WI38 (cell line): ENCODE measurements around the gene PRPF18.

Experiments used
- H3K4me3 ChIP-seq: 2 replicates; pipeline ENCODE4 v1.5.1; 2011; ENCODE audit warnings: low read depth, mild to moderate bottlenecking, control low read depth, low read length
- TF ChIP-seq, protein P1 (sequence below): IDR thresholded peaks from 2 replicates; pipeline ENCODE4 v1.5.1; 2012; ENCODE audit warnings: low read depth, mild to moderate bottlenecking, control low read depth, low read length

The PRPF18 gene

DNA sequence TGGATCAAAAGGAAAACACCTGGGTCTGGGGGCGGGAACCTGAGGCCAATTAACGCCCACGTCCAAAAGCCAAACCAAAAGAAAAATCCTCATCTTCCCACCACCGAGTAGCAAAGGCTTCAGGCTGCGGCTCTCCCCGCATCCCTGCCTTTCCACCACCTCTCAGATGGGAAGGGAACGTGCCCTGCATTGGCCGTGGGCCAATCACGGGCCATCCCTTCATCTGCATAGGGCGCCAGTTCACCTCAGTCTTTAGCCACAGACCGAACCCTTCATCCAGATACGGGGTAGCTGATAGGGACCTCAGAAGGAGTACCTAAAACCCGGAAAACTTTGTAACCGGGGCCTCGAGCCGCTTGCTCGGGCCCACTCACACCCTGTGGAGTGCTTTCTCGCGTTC is 626 bp downstream of the PRPF18 start:
- TF ChIP-seq, protein P1, sequence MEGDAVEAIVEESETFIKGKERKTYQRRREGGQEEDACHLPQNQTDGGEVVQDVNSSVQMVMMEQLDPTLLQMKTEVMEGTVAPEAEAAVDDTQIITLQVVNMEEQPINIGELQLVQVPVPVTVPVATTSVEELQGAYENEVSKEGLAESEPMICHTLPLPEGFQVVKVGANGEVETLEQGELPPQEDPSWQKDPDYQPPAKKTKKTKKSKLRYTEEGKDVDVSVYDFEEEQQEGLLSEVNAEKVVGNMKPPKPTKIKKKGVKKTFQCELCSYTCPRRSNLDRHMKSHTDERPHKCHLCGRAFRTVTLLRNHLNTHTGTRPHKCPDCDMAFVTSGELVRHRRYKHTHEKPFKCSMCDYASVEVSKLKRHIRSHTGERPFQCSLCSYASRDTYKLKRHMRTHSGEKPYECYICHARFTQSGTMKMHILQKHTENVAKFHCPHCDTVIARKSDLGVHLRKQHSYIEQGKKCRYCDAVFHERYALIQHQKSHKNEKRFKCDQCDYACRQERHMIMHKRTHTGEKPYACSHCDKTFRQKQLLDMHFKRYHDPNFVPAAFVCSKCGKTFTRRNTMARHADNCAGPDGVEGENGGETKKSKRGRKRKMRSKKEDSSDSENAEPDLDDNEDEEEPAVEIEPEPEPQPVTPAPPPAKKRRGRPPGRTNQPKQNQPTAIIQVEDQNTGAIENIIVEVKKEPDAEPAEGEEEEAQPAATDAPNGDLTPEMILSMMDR = no peak
- H3K4me3 ChIP-seq = peak overlapping the region; percentile 95

DNA sequence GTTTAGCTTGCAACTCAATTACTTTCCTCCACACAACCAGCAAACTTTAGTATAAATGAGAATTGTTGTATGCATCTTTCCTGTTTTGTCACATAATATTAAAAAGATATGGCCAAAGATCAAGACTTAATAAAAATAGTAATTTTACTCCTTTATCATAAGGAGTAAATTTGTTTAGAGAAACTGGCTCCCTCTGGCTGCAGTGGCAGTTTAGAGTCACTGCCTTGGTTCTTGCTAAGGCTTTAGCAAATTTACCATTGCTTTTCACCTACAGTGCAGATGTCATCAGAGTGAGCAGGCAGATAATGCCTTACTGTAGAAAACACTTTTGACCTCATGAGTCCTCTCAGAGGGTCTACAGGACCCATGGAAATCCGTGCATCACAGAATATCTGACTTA is 2.6 kb downstream of the PRPF18 start:
- TF ChIP-seq, protein P1 = no peak
- no peak overlapping the region for H3K4me3 ChIP-seq

DNA sequence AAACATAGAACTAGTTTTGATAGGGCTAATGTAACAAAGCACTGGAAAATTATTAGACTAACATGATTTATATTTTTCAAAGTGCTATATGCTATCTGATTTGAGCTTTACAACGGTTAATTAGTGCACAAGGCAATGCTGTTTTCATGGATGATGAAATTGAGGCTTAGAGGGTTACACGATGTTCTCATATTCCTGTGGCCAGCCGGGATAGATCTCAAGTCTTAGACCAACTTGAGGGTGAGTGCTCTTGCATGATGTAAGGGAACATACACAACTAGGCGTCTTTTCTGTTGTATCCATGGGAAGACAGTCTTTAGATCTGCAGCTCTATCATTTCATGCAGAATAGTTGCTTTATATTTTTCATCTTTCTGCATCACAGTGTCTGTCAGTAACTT is 4.1 kb downstream of the PRPF18 start:
- H3K4me3 ChIP-seq = no peak overlapping the region
- TF ChIP-seq, protein P1 = no peak

DNA sequence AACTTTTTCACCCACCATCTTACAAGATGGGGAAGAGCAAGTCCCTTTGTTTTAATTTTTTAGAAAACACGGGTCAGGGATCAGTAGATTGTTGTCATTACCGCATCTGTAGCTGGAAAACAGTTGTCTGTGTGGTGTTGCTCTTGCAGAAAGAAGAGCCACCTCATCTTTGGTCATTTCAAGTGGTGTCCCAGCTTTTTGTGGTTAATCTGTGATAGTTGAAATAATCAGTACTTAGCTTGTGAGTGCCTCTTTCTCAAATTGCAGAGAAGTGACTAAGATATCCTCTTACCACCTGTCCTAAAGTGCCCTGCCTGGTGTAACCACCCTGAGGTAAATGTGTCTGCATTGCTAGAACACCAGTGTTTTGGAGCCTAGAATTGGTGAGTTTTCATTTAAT is 5.5 kb downstream of the PRPF18 start:
- TF ChIP-seq, protein P1 = no peak
- H3K4me3 ChIP-seq = no peak overlapping the region

DNA sequence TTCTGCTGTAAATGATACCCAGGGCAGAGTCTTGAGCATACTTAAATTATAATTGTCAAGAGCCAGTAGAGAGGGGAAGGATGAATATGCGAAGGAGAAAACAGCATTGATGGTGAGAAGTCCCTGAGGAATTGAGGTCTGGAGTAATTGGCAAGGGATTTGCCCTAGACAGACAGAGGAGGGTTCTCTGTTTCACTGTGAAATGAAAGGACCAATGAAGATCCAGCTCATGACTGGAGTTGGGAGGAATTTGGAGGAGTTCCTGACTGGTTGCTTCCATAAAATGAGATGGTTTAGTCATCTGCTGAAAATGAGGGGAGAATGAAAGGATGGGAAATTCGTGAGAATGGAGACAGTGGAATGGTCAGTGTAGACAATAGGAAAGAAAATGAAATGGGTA is 6.8 kb downstream of the PRPF18 start:
- TF ChIP-seq, protein P1 = no peak
- H3K4me3 ChIP-seq = no peak overlapping the region

DNA sequence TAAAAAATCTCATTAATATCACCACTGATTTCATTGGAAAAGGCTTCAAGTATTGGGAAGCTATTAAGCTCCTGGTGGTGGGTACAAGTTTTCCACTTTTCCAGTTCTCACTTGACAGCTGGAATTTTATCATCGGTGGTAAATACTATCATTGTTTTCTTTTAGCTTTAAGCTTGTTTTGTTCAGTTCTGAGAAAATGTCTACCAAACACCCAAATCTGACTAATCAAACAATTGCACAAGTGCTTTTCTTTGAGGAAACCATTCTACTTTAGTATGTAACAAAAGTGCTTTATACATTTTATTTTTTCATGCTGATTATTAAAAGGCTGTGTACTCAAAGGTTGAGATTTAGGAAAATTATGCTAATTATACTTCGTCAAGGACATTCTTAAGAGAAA is 7.9 kb downstream of the PRPF18 start:
- H3K4me3 ChIP-seq = no peak overlapping the region
- TF ChIP-seq, protein P1 = no peak

DNA sequence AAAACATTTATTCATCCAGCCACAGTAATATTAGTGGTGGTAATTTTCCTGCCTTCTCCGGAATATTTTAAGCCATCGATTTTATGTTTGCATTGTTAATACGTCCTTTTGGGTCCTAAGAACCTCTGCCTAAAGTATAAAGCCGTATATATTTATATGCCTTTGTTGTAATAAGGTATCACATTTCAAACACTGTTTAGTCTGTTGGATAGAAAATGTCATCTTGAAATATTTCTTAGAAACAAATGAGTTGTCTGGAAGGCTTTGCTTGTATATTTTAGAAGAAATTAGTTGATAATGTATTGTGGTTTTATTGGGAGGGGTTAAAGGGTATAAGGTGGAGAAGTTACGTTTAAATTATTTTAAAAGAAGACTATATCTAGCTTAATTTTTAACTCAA is 11.1 kb downstream of the PRPF18 start:
- TF ChIP-seq, protein P1 = no peak
- H3K4me3 ChIP-seq = no peak overlapping the region
